SKM-1 (cell line): ENCODE measurements around the gene REP15.
"Not testable (repeated sequence)": the region's sequence is repeated elsewhere in the genome, so short reads cannot be mapped to it uniquely, and the experiment has no call there.

ENCODE experiments used
- DNase-seq: peaks from one replicate; lab custom pipeline; 2025; ENCODE audit not compliant: unreplicated experiment; lab: John Stamatoyannopoulos, UW

REP15 gene

GRCh38 chr12:27696864-27697564 is 767 bp downstream of the REP15 start:
- DNase-seq = no peak

- peak; percentile 1 for DNase-seq
Observed at GRCh38 chr12:27703720-27704452, 7.6 kb downstream of the REP15 start.

DNA sequence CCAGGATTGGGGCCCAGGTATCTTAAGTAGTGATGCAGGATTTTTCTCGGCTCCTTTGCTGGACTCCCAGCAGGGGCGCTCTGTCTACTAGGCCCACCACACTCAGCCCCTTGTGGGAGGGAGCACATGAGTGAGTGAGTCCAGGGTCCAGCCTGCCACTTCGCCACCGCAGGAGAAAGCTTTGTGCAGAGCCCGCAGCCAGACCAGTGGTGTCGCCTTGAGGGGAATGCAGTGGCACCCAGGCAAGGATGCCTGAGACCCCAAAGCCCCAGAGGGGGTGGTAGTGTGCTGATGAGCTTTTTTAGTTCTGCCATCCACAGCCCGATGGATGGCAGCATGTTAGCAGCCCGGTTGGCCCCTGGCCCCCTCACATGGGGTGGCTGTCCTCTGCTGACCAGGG is 9.0 kb downstream of the REP15 start:
- no peak for DNase-seq

DNA sequence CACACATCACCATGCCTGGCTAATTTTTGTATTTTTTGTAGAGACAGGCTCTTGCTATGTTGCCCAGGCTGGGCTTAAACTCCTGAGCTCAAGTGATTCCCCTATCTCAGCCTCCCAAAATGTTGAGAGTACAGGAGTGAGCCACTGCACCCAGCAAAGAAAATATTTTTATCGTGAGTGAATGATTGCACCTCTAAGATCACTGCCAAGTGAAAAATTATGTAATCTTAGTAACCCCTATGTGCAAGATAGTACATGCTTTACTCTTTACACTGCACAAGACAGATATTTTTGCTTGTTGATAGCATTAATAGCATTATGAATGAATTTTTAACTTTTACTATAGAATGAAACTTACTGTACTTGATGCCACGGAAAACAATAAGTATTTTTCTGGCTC is 11.0 kb downstream of the REP15 start:
- DNase-seq = no peak

DNA sequence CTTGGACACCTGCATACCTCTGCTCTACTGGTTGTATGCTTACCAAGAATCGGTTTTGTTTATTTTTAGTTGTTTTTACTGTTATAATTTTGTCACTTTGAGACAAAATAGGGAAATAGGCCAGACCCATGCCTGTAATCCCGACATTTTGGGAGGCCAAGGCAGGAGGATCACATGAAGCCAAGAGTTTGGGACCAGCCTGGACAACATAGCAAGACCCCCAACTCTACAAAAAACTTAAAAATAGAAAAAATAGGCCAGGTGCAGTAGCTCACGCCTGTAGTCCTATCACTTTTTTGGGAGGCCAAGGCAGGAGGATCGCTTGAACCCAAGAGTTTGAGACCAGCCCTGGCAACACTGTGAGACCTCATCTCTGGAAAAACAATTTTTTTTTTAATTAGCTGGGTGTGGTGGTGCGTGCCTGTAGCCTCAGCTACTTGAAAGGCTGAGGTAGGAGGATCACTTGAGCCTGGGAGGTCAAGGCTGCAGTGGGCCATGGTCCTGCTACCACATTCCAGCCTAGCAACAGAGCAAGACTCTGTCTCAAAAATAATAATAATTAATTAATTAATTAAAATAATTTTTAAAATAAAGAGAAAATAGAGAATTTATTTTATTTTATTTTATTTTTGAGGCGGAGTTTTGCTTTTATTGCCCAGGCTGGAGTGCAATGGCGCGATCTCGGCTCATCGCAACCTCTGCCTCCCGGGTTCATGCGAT is 13.1 kb downstream of the REP15 start:
- no peak for DNase-seq

- DNase-seq = no peak
Observed at GRCh38 chr12:27709932-27710591, 13.8 kb downstream of the REP15 start.

- DNase-seq = peak; percentile 64
Observed at GRCh38 chr12:27710592-27711316, 14.5 kb downstream of the REP15 start, which contains the start of gene MRPS35. Gene MRPS35, plus strand, starts transcription at chr12:27710832. Its CDS starts 12 bp downstream, at chr12:27710844.

DNA sequence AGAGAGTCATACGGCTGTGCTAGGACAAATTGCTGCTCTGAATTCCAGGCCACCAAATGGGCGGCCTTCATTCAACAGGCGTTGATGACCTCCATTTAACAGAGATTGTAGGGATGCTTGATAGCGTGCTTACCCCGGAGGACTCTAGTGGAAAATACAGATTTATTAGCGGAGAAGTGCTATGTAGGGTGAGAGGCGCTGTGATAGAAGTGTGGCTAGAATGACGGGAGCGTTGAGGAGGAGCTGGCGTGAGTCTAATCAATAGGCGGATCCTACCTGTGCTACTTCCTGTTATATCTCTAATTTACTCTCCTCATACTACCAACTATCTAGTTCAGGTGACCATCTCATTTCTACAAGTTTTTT is 15.1 kb downstream of the REP15 start:
- no peak for DNase-seq

DNA sequence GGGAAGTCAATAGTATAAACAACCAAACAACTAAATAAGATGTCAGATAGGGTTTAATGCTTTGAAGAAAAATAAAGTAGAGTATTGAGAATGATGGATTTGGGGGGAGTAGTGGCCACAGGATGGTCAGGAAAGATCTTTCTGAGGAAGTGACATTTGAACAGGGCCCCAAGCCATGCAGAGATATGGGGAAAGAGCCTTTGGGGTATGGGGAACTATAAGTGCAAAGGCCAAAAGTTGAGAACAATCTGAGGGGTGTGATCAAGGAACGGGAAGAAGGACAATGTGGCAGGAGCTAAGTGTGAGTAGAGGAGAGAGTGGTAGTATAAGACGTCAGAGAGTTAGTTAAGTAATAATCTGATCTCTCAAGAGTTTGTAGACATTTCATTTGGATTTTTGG is 15.7 kb downstream of the REP15 start:
- peak; percentile 7 for DNase-seq

- no peak for DNase-seq
Observed at GRCh38 chr12:27723212-27723611, 27.0 kb downstream of the REP15 start.

GRCh38 chr12:27730097-27730588 is 33.9 kb downstream of the REP15 start:
- DNase-seq = no peak

- DNase-seq = no peak
Observed at GRCh38 chr12:27732281-27732680, 36.0 kb downstream of the REP15 start.

GRCh38 chr12:27733052-27733656 is 36.9 kb downstream of the REP15 start:
- DNase-seq = no peak

- DNase-seq = no peak
Observed at GRCh38 chr12:27733791-27734190, 37.5 kb downstream of the REP15 start.

DNA sequence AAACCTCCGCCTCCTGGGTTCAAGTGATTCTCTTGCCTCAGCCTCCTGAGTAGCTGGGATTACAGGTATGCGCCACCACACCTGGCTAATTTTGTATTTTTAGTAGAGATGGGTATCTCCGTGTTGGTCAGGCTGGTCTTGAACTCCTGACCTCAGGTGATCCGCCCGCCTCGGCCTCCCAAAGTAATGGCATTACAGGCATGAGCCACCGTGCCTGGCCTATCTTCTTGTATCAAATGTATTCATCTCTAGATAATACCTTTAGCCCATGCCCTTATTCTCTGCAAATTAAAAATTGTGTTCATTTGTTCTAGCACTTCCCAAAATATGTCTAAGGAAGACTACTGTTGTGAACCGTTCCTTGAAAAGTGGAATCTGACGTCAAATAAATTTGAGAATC is 38.1 kb downstream of the REP15 start:
- not testable (repeated sequence) for DNase-seq

- DNase-seq = no peak
Observed at GRCh38 chr12:27743601-27744000, 47.4 kb downstream of the REP15 start.

DNA sequence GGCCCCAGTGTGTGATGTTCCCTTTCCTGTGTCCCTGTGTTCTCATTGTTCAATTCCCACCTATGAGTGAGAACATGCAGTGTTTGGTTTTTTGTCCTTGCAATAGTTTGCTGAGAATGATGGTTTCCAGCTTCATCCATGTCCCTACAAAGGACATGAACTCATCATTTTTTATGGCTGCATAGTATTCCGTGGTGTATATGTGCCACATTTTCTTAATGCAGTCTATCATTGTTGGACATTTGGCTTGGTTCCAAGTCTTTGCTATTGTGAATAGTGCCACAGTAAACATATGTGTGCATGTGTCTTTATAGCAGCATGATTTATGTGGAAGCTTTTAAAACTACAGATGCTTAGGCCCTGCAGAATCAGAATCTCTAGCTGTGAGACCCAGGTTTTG is 49.5 kb downstream of the REP15 start:
- DNase-seq = not testable (repeated sequence)
